K562 (cell line): ENCODE results near the gene NPAS2. TPM values are rescaled to one million over a fixed set of nuclear protein-coding genes. Genes with fewer than 3 reads are reported as not detected.

Experiments used
- ATAC-seq: fragments of 200-7000 bp; cut with Tn5 transposase; 3 replicates; pipeline ENCODE4 v1.9.1; 2020; ENCODE audit warnings: moderate library complexity
- BruUV-seq: library from RNA; stranded (reverse); fragments of 400-500 nt; replicated peaks from 2 replicates; lab custom pipeline; 2021; lab: Mats Ljungman, UMichigan
- CTCF ChIA-PET: fragments of 300-600 bp; formaldehyde crosslinking; extraction: SDS; loops from one replicate; lab custom pipeline; 2021; ENCODE audit warnings: low intra/inter-chr PET ratio; lab: Yijun Ruan, JAX
- POLR2A ChIA-PET: fragments of 300-600, 350-650 bp; sonication (Branson Sonifier 250); formaldehyde crosslinking; extraction: SDS; loops from one replicate; lab custom pipeline; 2021; ENCODE audit warnings: antibody characterized with exemption, inconsistent platforms; lab: Yijun Ruan, JAX
- DNase-seq, 4 experiments: peaks; one replicate each; pipeline versions ENCODE4 v3.0.0 to v3.0.0-alpha.2; 2011 to 2018; ENCODE audit warnings: low spot score in 3 of 4, mixed read lengths in 3 of 4; ENCODE audit errors: extremely low read depth in 1 of 4
- FAIRE-seq: peaks from 2 replicates; lab custom pipeline; 2011; peaks lifted over from hg19 to GRCh38; lab: Jason Lieb, UNC
- H2AFZ ChIP-seq: 2 replicates; pipeline ENCODE4 v1.6.0; 2011; ENCODE audit warnings: low read depth, low read length, control low read depth, inconsistent platforms
- H3K27ac ChIP-seq: fragments of 200-600 bp; 3 replicates; pipeline ENCODE4 v1.8.0; 2011; ENCODE audit warnings: low read depth, mild to moderate bottlenecking, control low read depth, inconsistent platforms, low read length, moderate library complexity, mixed read lengths; ENCODE audit errors: extremely low read depth
- H3K27me3 ChIP-seq, 2 experiments: fragments of 300-600 bp in 1 of 2; 2 replicates in 1 of 2; 3 replicates in 1 of 2; pipeline versions ENCODE4 v1.6.0 to v1.8.0; 2011; ENCODE audit warnings: inconsistent platforms in 2 of 2, low read length in 2 of 2, mild to moderate bottlenecking in 1 of 2, mixed read lengths in 1 of 2, moderate library complexity in 1 of 2; ENCODE audit not compliant: control insufficient read depth in 2 of 2, insufficient read depth in 2 of 2
- H3K36me3 ChIP-seq: fragments of 300-600 bp; 3 replicates; pipeline ENCODE4 v1.8.0; 2011; ENCODE audit warnings: mild to moderate bottlenecking, low read length, inconsistent platforms; ENCODE audit not compliant: control insufficient read depth, insufficient read depth
- H3K4me1 ChIP-seq, 2 experiments: fragments of 200-600 bp in 1 of 2; replicated peaks in 1 of 2; 2 replicates in 1 of 2; 3 replicates in 1 of 2; pipeline versions ENCODE4 v1.5.1 to v1.8.0; 2011; ENCODE audit warnings: inconsistent platforms in 2 of 2, low read length in 2 of 2, mild to moderate bottlenecking in 1 of 2, mixed read lengths in 1 of 2, moderate library complexity in 1 of 2; ENCODE audit not compliant: control insufficient read depth in 2 of 2, insufficient read depth in 2 of 2
- H3K4me2 ChIP-seq: 2 replicates; pipeline ENCODE4 v1.6.1; 2011; ENCODE audit warnings: low read length, control low read depth, inconsistent platforms, mixed read lengths; ENCODE audit not compliant: insufficient read depth
- H3K4me3 ChIP-seq: fragments of 200-600 bp; sonication (generic), shearing (Covaris generic); 2 replicates; pipeline ENCODE4 v1.5.1; 2016; ENCODE audit warnings: control low read depth, inconsistent platforms
- H3K79me2 ChIP-seq: fragments of 200-600 bp; 3 replicates; pipeline ENCODE4 v1.8.0; 2011; ENCODE audit warnings: low read length, inconsistent platforms; ENCODE audit not compliant: control insufficient read depth, insufficient read depth
- H3K9ac ChIP-seq, 2 experiments: 2 replicates each; pipeline versions ENCODE4 v1.6.0 to v1.6.1; 2011; ENCODE audit warnings: low read depth in 2 of 2, low read length in 2 of 2, control low read depth in 1 of 2, inconsistent platforms in 1 of 2, mild to moderate bottlenecking in 1 of 2, mixed read lengths in 1 of 2; ENCODE audit not compliant: insufficient read depth in 1 of 2
- H3K9me1 ChIP-seq: one replicate; pipeline ENCODE4 v1.6.0; 2011; ENCODE audit warnings: inconsistent platforms, mild to moderate bottlenecking, low read length, moderate library complexity; ENCODE audit not compliant: control insufficient read depth, insufficient read depth
- H3K9me3 ChIP-seq: replicated peaks from 2 replicates; pipeline ENCODE4 v1.5.1; 2011; ENCODE audit warnings: low read depth, low read length, inconsistent platforms; ENCODE audit not compliant: control insufficient read depth, insufficient read depth
- H4K20me1 ChIP-seq: replicated peaks from 2 replicates; pipeline ENCODE4 v1.6.1; 2011; ENCODE audit warnings: low read length, inconsistent platforms, mixed read lengths; ENCODE audit not compliant: control insufficient read depth, insufficient read depth
- CEBPZ ChIP-seq: fragments of 150-350 bp; IDR thresholded peaks from 2 replicates; pipeline ENCODE4 v1.6.1; 2014; ENCODE audit warnings: low read depth, mild to moderate bottlenecking, low read length, borderline replicate concordance
- NCOA2 ChIP-seq, 2 experiments: fragments of 450-650 bp; IDR thresholded peaks; 2 replicates each; pipeline ENCODE4 v1.6.1; 2018; ENCODE audit warnings: mild to moderate bottlenecking in 2 of 2, moderate library complexity in 1 of 2; ENCODE audit not compliant: partially characterized antibody in 2 of 2
- PHF20 ChIP-seq: fragments of 450-650 bp; IDR thresholded peaks from 2 replicates; pipeline ENCODE4 v1.6.1; 2018; ENCODE audit not compliant: partially characterized antibody
- PRDM10 ChIP-seq: fragments of 450-650 bp; IDR thresholded peaks from 2 replicates; pipeline ENCODE4 v1.6.1; 2018; ENCODE audit not compliant: partially characterized antibody
- TAF15 ChIP-seq: fragments of 200-400 bp; formaldehyde crosslinking; IDR thresholded peaks from 2 replicates; pipeline ENCODE4 v1.6.1; 2017; ENCODE audit warnings: mild to moderate bottlenecking, low read depth, low read length, moderate library complexity
- ZBTB1 ChIP-seq: sonication (generic); formaldehyde crosslinking; IDR thresholded peaks from 2 replicates; pipeline ENCODE4 v1.8.1; 2023; ENCODE audit warnings: missing genetic modification reagents, low read depth, mild to moderate bottlenecking, borderline replicate concordance
- ZBTB5 ChIP-seq: fragments of 450-650 bp; IDR thresholded peaks from 2 replicates; pipeline ENCODE4 v1.6.1; 2017; ENCODE audit warnings: antibody characterized with exemption
- ZC3H4 ChIP-seq: sonication (generic); formaldehyde crosslinking; IDR thresholded peaks from 2 replicates; pipeline ENCODE4 v1.9.0; 2021; ENCODE audit warnings: missing genetic modification reagents, borderline replicate concordance
- ZNF263 ChIP-seq: sonication (generic); formaldehyde crosslinking; IDR thresholded peaks from 2 replicates; pipeline ENCODE4 v1.8.0; 2022; ENCODE audit warnings: mild to moderate bottlenecking, missing genetic modification reagents, borderline replicate concordance
- ZNF561 ChIP-seq: fragments of 450-650 bp; formaldehyde crosslinking; conservative IDR thresholded peaks from 2 replicates; pipeline ENCODE4 v1.4.0; 2020; ENCODE audit warnings: mild to moderate bottlenecking, moderate library complexity
- WGBS: fragments of 100-300 bp; shearing (Covaris generic); methylation state at CpG from one replicate; pipeline ENCODE4 v1.1.6; 2016; ENCODE audit warnings: low coverage, mixed read lengths; ENCODE audit not compliant: insufficient coverage; ENCODE audit errors: missing lambda C conversion rate; 5-methylcytosine and 5-hydroxymethylcytosine counted together
- in situ Hi-C: fragments of 300-500 bp; cut with MboI; formaldehyde crosslinking; loops from 4 replicates; pipeline ENCODE4 v1.15.0; 2018; ENCODE audit warnings: inconsistent platforms, mixed read lengths
- intact Hi-C: fragments of 100-400 bp; cut with micrococcal nuclease; formaldehyde crosslinking; loops from 2 replicates; pipeline ENCODE4 v1.14.2; 2022
- polyA plus RNA-seq, 8 experiments: library from polyadenylated mRNA; depleted of rRNA in 4 of 8; stranded (reverse) in 5 of 8; unstranded in 3 of 8; fragments of >200 nt; fragmentation: Nextera tagmentation in 2 of 8; fragmentation: Illumina TruSeq in 1 of 8; extraction: Ambion mirVana in 2 of 8; extraction: Trizol in 1 of 8; gene quantifications; 2 replicates each; pipeline versions ENCODE4 v1.2.1 to v1.2.3, GENCODE V29; 2011 to 2014; ENCODE audit warnings: inconsistent platforms in 1 of 8, missing spikeins in 1 of 8
- total RNA-seq, 7 experiments: library from RNA; depleted of rRNA in 6 of 7; stranded (reverse); fragments of >200 nt in 6 of 7; fragmentation: Illumina TruSeq in 2 of 7; extraction: Trizol in 2 of 7; gene quantifications; 2 replicates each; pipeline versions ENCODE4 v1.2.1 to v1.2.3, GENCODE V29; 2011 to 2021; ENCODE audit warnings: low replicate concordance in 1 of 7
- TF ChIP-seq, protein P1 (sequence below): fragments of 250-450 bp; sonication (Bioruptor Pico); IDR thresholded peaks from 2 replicates; pipeline ENCODE4 v1.5.1; 2021; ENCODE audit warnings: mild to moderate bottlenecking

NPAS2 gene
- total and polyA plus RNA-seq, 9 of the 15 experiments (the other 6 are each of a cell fraction or from before 2014, with no cell fraction given): 0.06 to 0.29 (median 0.07) TPM; not detected in 5

- Histone ChIP-seq H3K4me2 (no peak overlapping the region), H3K27ac (no peak overlapping the region), H3K9me3 (no peaks in the 10 kb centered on the region), H2AFZ (no peak overlapping the region), H3K79me2 (no peaks in the 10 kb centered on the region), H3K4me1 (no peaks in the 10 kb centered on the region), H3K9ac (no peak overlapping the region), H4K20me1 (no peaks in the 10 kb centered on the region; the same call in 1 of the 2 replicates), H3K36me3 (no peaks in the 10 kb centered on the region), H3K27me3 (peaks cover 4 to 41% of the 10 kb centered on the region in 2 experiments; a peak in 4 of 5 replicates), H3K4me3 (no peak overlapping the region), H3K9me1 (no peaks in the 10 kb centered on the region)
- no peak for ATAC-seq
- WGBS: 0% methylated on average over 4 of the region's 4 CpGs
- DNase-seq: no peak
- intact Hi-C loops (no loop called here), in situ Hi-C loops (no loop called here)
- FAIRE-seq: no peak
- BruUV-seq: no TSS peak
- POLR2A ChIA-PET: interaction anchor here (0.6 kb wide), 1 partner anchor 132 kb away, joined by 3 read pairs; no protein-coding TSS in a partner anchor
- CTCF ChIA-PET: no interaction called here
- TF ChIP-seq, protein P1, sequence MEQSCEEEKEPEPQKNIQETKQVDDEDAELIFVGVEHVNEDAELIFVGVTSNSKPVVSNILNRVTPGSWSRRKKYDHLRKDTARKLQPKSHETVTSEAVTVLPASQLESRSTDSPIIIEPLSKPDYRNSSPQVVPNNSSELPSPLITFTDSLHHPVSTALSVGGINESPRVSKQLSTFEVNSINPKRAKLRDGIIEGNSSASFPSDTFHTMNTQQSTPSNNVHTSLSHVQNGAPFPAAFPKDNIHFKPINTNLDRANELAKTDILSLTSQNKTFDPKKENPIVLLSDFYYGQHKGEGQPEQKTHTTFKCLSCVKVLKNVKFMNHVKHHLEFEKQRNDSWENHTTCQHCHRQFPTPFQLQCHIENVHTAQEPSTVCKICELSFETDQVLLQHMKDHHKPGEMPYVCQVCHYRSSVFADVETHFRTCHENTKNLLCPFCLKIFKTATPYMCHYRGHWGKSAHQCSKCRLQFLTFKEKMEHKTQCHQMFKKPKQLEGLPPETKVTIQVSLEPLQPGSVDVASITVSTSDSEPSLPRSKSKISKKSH (CRISPR knock-in tag): no peak
- TF ChIP-seq PHF20 (no peak), ZBTB1 (CRISPR knock-in tag) (no peak), TAF15 (no peak), ZNF561 (CRISPR knock-in tag) (no peak), NCOA2 (IDR thresholded peaks at IDR 0.05; ENCODE audit: partially characterized antibody in 2 of 2) (no peak), CEBPZ (no peak), ZNF263 (CRISPR knock-in tag) (no peak), ZC3H4 (CRISPR knock-in tag) (no peak), PRDM10 (no peak), ZBTB5 (no peak)
These were observed 12.2 kb upstream of the NPAS2 start for GRCh38 chr2:100807707-100808106.
